ENCODE data around the gene SCD. TPM values are rescaled to one million over a fixed set of nuclear protein-coding genes. Genes with fewer than 3 reads are reported as not detected.

The SCD gene
- total RNA-seq, 1 experiment from 2014 or later: 518 TPM

DNA sequence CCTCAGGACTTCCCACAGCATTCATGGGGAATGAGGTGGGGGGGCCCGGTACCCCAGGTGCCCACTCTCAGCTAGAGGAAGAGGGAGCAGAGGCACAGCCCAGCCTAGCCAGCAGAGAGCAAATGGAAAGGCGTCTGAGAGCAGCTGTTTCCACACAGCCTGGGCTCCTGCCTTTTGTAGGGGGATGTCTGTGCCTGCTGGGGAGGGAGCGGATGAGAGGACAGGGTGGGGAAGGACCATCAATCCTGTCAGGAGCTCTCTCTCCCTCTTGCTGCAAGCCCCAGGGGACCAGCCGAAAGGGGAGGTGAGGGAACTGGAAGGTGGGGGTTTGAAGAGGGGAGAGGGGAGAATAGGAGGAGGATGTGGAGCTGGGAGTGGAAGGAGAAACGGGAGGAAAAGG, 17.0 kb upstream of the SCD start, which contains the start of gene PKD2L1:
Gene PKD2L1, minus strand, starts transcription at position 150 of the 400 bp plus-strand sequence. Its CDS starts 125 bp downstream, at position 25.
- Histone ChIP-seq H3F3A (ENCODE audit: insufficient read depth, low read depth) (no peaks in the 10 kb centered on the region), H3K9me2 (ENCODE audit: insufficient read depth) (no peaks in the 10 kb centered on the region), H3K27me3 (ENCODE audit: insufficient read depth, low read depth) (peaks cover 89% of the 10 kb centered on the region), H4K20me1 (ENCODE audit: insufficient read depth) (no peaks in the 10 kb centered on the region), H3K4me3 (no peak within 1 kb of the TSS), H3K4me1 (replicated peaks; ENCODE audit: insufficient read depth) (no peaks in the 10 kb centered on the region), H2AFZ (no peak within 1 kb of the TSS), H3K9me3 (ENCODE audit: insufficient read depth, low read depth) (no peaks in the 10 kb centered on the region), H3K36me3 (ENCODE audit: low read depth) (no peaks in the 10 kb centered on the region), H3K27ac (no peak within 1 kb of the TSS), H3K79me2 (ENCODE audit: low read depth) (no peaks in the 10 kb centered on the region), H3K4me2 (no peak within 1 kb of the TSS)
- ChIA-PET CTCF (no interaction called here), POLR2A (ENCODE audit: unreplicated experiment) (no interaction called here)
- DNase-seq: no peak
- intact Hi-C loops (cut with micrococcal nuclease; ENCODE audit: unreplicated experiment): no loop called here
- no peak for TF ChIP-seq EZH2 (IDR thresholded peaks at IDR 0.05; ENCODE audit: low read depth)
- TF ChIP-seq, protein P1, sequence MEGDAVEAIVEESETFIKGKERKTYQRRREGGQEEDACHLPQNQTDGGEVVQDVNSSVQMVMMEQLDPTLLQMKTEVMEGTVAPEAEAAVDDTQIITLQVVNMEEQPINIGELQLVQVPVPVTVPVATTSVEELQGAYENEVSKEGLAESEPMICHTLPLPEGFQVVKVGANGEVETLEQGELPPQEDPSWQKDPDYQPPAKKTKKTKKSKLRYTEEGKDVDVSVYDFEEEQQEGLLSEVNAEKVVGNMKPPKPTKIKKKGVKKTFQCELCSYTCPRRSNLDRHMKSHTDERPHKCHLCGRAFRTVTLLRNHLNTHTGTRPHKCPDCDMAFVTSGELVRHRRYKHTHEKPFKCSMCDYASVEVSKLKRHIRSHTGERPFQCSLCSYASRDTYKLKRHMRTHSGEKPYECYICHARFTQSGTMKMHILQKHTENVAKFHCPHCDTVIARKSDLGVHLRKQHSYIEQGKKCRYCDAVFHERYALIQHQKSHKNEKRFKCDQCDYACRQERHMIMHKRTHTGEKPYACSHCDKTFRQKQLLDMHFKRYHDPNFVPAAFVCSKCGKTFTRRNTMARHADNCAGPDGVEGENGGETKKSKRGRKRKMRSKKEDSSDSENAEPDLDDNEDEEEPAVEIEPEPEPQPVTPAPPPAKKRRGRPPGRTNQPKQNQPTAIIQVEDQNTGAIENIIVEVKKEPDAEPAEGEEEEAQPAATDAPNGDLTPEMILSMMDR (conservative IDR thresholded peaks at IDR 0.05): no peak
- no TSS peak for BruUV-seq (replicated peaks)

GRCh38 chr10:100333106-100333505, 13.9 kb upstream of the SCD start:
- CTCF ChIA-PET: no interaction called here
- Histone ChIP-seq H3K27me3 (ENCODE audit: insufficient read depth, low read depth) (peaks cover 65% of the 10 kb centered on the region), H3K9me3 (ENCODE audit: insufficient read depth, low read depth) (no peaks in the 10 kb centered on the region), H3F3A (ENCODE audit: insufficient read depth, low read depth) (no peaks in the 10 kb centered on the region), H3K36me3 (ENCODE audit: low read depth) (no peaks in the 10 kb centered on the region), H3K4me2 (no peak overlapping the region), H3K79me2 (ENCODE audit: low read depth) (no peaks in the 10 kb centered on the region), H2AFZ (no peak overlapping the region), H3K4me3 (no peak overlapping the region), H3K4me1 (replicated peaks; ENCODE audit: insufficient read depth) (no peaks in the 10 kb centered on the region), H4K20me1 (ENCODE audit: insufficient read depth) (no peaks in the 10 kb centered on the region), H3K9me2 (ENCODE audit: insufficient read depth) (no peaks in the 10 kb centered on the region), H3K27ac (no peak overlapping the region)
- intact Hi-C loops (cut with micrococcal nuclease; ENCODE audit: unreplicated experiment): no loop called here
- POLR2A ChIA-PET (ENCODE audit: unreplicated experiment): no interaction called here
- no peak for TF ChIP-seq EZH2 (IDR thresholded peaks at IDR 0.05; ENCODE audit: low read depth)
- TF ChIP-seq, protein P1 (conservative IDR thresholded peaks at IDR 0.05): no peak
- DNase-seq: no peak
- no TSS peak for BruUV-seq (replicated peaks)

- H3K36me3 ChIP-seq (ENCODE audit: low read depth): no peaks in the 10 kb centered on the region
- no peak overlapping the region for H3K4me3 ChIP-seq
- peaks cover 60% of the 10 kb centered on the region for H3K27me3 ChIP-seq (ENCODE audit: insufficient read depth, low read depth)
- no peaks in the 10 kb centered on the region for H3K9me3 ChIP-seq (ENCODE audit: insufficient read depth, low read depth)
- no peak overlapping the region for H3K4me2 ChIP-seq
- no peaks in the 10 kb centered on the region for H3F3A ChIP-seq (ENCODE audit: insufficient read depth, low read depth)
- H2AFZ ChIP-seq: no peak overlapping the region
- TF ChIP-seq, protein P1 (conservative IDR thresholded peaks at IDR 0.05): no peak
- TF ChIP-seq EZH2 (IDR thresholded peaks at IDR 0.05; ENCODE audit: low read depth): no peak
- H4K20me1 ChIP-seq (ENCODE audit: insufficient read depth): no peaks in the 10 kb centered on the region
- intact Hi-C loops (cut with micrococcal nuclease; ENCODE audit: unreplicated experiment): no loop called here
- no peaks in the 10 kb centered on the region for H3K4me1 ChIP-seq (replicated peaks; ENCODE audit: insufficient read depth)
- no peak for DNase-seq
- POLR2A ChIA-PET (ENCODE audit: unreplicated experiment): no interaction called here
- BruUV-seq (replicated peaks): no TSS peak
- H3K79me2 ChIP-seq (ENCODE audit: low read depth): no peaks in the 10 kb centered on the region
- CTCF ChIA-PET: interaction anchor here (0.6 kb wide), 2 partner anchors 42 to 90 kb away, joined by 3 to 4 read pairs; no protein-coding TSS in a partner anchor
- H3K9me2 ChIP-seq (ENCODE audit: insufficient read depth): no peaks in the 10 kb centered on the region
- no peak overlapping the region for H3K27ac ChIP-seq
Measured at GRCh38 chr10:100333661-100334440, 13.2 kb upstream of the SCD start.

Data from PC-9 (cell line).